ENCODE measurements around the gene ATP5F1D. TPM values are rescaled to one million over a fixed set of nuclear protein-coding genes. Genes with fewer than 3 reads are reported as not detected.

Gene ATP5F1D
- total and polyA plus RNA-seq, 2 of the 13 experiments (the other 11 are each of a cell fraction or from before 2014, with no cell fraction given): 39.4 to 78.7 TPM

DNA sequence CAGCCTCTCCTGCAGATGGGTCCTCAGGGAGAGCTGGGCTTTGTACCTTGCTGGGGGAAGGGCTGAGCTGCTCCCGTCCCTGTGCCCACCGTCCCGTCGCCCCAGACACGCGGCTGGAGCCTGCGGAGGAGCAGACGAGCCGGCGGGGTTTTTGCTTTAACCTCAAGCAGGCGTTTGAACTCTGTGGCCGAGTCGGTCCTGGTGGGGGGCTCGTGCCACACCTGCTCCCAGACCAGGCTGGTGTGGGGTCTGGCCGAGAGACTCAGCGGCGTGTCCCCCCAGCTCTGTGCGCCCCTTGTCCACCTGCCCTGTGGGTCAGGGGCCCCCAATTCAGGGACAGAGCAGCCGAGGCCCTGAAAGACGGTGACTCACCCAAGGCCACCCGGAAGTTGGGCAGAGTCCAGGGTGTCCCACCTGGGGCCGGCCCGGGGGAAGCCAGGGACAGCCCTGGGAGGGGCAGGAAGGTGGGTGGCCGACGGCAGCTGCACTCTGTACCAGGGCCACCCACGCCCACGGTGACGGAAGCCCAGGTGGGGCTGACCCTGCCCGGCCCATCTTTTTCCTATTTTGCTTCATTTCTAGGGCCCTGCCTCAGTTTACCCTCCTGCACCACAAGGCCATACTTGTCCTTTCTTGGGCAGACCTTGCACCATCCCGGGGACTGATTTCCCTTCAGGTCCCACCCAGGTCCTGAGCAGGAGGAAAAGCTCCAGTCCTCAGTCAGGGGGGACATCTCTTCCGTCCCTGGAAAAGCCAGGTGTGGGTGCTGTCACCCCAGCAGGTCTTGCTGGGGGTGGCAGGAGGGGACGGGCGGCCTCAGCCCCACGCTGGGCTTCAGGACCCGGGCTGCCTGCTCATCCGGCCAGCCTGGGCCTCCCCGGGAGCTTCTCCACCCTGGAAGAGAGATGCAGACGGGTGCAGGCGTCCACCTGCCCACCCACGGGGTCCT, 49.4 kb downstream of the ATP5F1D start (continued):
- TF ChIP-seq, protein P1, sequence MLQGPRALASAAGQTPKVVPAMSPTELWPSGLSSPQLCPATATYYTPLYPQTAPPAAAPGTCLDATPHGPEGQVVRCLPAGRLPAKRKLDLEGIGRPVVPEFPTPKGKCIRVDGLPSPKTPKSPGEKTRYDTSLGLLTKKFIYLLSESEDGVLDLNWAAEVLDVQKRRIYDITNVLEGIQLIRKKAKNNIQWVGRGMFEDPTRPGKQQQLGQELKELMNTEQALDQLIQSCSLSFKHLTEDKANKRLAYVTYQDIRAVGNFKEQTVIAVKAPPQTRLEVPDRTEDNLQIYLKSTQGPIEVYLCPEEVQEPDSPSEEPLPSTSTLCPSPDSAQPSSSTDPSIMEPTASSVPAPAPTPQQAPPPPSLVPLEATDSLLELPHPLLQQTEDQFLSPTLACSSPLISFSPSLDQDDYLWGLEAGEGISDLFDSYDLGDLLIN (CRISPR knock-in tag; IDR thresholded peaks at IDR 0.05; ENCODE audit: borderline replicate concordance): 0 out of 2 replicates have a peak, but pooled peaks have one; percentile 36
- TF ChIP-seq, protein P2, sequence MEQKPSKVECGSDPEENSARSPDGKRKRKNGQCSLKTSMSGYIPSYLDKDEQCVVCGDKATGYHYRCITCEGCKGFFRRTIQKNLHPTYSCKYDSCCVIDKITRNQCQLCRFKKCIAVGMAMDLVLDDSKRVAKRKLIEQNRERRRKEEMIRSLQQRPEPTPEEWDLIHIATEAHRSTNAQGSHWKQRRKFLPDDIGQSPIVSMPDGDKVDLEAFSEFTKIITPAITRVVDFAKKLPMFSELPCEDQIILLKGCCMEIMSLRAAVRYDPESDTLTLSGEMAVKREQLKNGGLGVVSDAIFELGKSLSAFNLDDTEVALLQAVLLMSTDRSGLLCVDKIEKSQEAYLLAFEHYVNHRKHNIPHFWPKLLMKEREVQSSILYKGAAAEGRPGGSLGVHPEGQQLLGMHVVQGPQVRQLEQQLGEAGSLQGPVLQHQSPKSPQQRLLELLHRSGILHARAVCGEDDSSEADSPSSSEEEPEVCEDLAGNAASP (CRISPR knock-in tag; IDR thresholded peaks at IDR 0.05; ENCODE audit: borderline replicate concordance): peak; percentile 94
- TF ChIP-seq, protein P3, sequence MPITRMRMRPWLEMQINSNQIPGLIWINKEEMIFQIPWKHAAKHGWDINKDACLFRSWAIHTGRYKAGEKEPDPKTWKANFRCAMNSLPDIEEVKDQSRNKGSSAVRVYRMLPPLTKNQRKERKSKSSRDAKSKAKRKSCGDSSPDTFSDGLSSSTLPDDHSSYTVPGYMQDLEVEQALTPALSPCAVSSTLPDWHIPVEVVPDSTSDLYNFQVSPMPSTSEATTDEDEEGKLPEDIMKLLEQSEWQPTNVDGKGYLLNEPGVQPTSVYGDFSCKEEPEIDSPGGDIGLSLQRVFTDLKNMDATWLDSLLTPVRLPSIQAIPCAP (CRISPR knock-in tag; IDR thresholded peaks at IDR 0.05; ENCODE audit: low read depth): peak; percentile 85; the same call in 1 of the 2 replicates
- TF ChIP-seq ZSCAN12 (CRISPR knock-in tag; IDR thresholded peaks at IDR 0.05): no peak
- TF ChIP-seq ZNF333 (CRISPR knock-in tag; IDR thresholded peaks at IDR 0.05; ENCODE audit: borderline replicate concordance): no peak
- TF ChIP-seq ARNTL (CRISPR knock-in tag; IDR thresholded peaks at IDR 0.05): peak; percentile 83
- TF ChIP-seq ZNF232 (CRISPR knock-in tag; IDR thresholded peaks at IDR 0.05; ENCODE audit: borderline replicate concordance): 0 out of 2 replicates have a peak, but pooled peaks have one; percentile 74
- TF ChIP-seq SOX13 (IDR thresholded peaks at IDR 0.05): no peak; the same call in 1 of the 2 replicates
- TF ChIP-seq SOX13 (CRISPR knock-in tag; conservative IDR thresholded peaks at IDR 0.05 in 1 of 2, IDR thresholded peaks at IDR 0.05 in 1 of 2): peak in 1 of 2 experiments; percentile 77; a peak in 2 of 4 replicates
- peak; percentile 86; the same call in 1 of the 2 replicates for TF ChIP-seq ZNF563 (CRISPR knock-in tag; IDR thresholded peaks at IDR 0.05)
- TF ChIP-seq TGIF2 (CRISPR knock-in tag; IDR thresholded peaks at IDR 0.05): peak; percentile 34; the same call in 1 of the 2 replicates
- peak; percentile 69 for TF ChIP-seq GABPA (IDR thresholded peaks at IDR 0.05; ENCODE audit: low read depth, low read length)
- TF ChIP-seq GABPA (CRISPR knock-in tag; IDR thresholded peaks at IDR 0.05; ENCODE audit: low read depth): peak; percentile 89
- TF ChIP-seq RARA (CRISPR knock-in tag; IDR thresholded peaks at IDR 0.05): peak; percentile 91
- TF ChIP-seq, protein P4, sequence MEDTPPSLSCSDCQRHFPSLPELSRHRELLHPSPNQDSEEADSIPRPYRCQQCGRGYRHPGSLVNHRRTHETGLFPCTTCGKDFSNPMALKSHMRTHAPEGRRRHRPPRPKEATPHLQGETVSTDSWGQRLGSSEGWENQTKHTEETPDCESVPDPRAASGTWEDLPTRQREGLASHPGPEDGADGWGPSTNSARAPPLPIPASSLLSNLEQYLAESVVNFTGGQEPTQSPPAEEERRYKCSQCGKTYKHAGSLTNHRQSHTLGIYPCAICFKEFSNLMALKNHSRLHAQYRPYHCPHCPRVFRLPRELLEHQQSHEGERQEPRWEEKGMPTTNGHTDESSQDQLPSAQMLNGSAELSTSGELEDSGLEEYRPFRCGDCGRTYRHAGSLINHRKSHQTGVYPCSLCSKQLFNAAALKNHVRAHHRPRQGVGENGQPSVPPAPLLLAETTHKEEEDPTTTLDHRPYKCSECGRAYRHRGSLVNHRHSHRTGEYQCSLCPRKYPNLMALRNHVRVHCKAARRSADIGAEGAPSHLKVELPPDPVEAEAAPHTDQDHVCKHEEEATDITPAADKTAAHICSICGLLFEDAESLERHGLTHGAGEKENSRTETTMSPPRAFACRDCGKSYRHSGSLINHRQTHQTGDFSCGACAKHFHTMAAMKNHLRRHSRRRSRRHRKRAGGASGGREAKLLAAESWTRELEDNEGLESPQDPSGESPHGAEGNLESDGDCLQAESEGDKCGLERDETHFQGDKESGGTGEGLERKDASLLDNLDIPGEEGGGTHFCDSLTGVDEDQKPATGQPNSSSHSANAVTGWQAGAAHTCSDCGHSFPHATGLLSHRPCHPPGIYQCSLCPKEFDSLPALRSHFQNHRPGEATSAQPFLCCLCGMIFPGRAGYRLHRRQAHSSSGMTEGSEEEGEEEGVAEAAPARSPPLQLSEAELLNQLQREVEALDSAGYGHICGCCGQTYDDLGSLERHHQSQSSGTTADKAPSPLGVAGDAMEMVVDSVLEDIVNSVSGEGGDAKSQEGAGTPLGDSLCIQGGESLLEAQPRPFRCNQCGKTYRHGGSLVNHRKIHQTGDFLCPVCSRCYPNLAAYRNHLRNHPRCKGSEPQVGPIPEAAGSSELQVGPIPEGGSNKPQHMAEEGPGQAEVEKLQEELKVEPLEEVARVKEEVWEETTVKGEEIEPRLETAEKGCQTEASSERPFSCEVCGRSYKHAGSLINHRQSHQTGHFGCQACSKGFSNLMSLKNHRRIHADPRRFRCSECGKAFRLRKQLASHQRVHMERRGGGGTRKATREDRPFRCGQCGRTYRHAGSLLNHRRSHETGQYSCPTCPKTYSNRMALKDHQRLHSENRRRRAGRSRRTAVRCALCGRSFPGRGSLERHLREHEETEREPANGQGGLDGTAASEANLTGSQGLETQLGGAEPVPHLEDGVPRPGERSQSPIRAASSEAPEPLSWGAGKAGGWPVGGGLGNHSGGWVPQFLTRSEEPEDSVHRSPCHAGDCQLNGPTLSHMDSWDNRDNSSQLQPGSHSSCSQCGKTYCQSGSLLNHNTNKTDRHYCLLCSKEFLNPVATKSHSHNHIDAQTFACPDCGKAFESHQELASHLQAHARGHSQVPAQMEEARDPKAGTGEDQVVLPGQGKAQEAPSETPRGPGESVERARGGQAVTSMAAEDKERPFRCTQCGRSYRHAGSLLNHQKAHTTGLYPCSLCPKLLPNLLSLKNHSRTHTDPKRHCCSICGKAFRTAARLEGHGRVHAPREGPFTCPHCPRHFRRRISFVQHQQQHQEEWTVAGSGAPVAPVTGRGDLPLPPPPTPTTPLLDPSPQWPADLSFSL (CRISPR knock-in tag; IDR thresholded peaks at IDR 0.05): 0 out of 2 replicates have a peak, but pooled peaks have one; percentile 10
- TF ChIP-seq FOXA3 (CRISPR knock-in tag; IDR thresholded peaks at IDR 0.05): peak; percentile 72
- TF ChIP-seq CAMTA2 (CRISPR knock-in tag; IDR thresholded peaks at IDR 0.05; ENCODE audit: borderline replicate concordance): 0 out of 2 replicates have a peak, but pooled peaks have one; percentile 20
- peak; percentile 83; the same call in 1 of the 2 replicates for TF ChIP-seq TARDBP (CRISPR knock-in tag; IDR thresholded peaks at IDR 0.05)

Data from HepG2 (cell line).